PC-9 (cell line): ENCODE measurements around the gene CDH12. TPM values are rescaled to one million over a fixed set of nuclear protein-coding genes. Genes with fewer than 3 reads are reported as not detected.
"Not testable (repeated sequence)": the region's sequence is repeated elsewhere in the genome, so short reads cannot be mapped to it uniquely, and the experiment has no call there.

Experiments
- BruUV-seq: library from RNA; stranded (reverse); fragments of 400-500 nt; replicated peaks from 2 replicates; lab custom pipeline; 2021; lab: Mats Ljungman, UMichigan
- CTCF ChIA-PET: fragments of 300-600 bp; sonication (Branson Sonifier 250); formaldehyde crosslinking; loops from one replicate; lab custom pipeline; 2022; ENCODE audit warnings: antibody characterized with exemption; lab: Charles Lee
- POLR2A ChIA-PET: fragments of 300-600 bp; sonication (Branson Sonifier 250); formaldehyde crosslinking; loops from one replicate; lab custom pipeline; 2022; ENCODE audit warnings: antibody characterized with exemption; ENCODE audit not compliant: unreplicated experiment; lab: Charles Lee
- DNase-seq, 2 experiments: peaks; one replicate each; pipeline versions ENCODE4 v3.0.0 to v3.0.0-alpha.2; 2015 to 2022; ENCODE audit warnings: mixed read lengths in 1 of 2
- H2AFZ ChIP-seq: fragments of 200-600 bp; sonication (generic); 2 replicates; pipeline ENCODE4 v1.8.1; 2017; ENCODE audit warnings: antibody characterized with exemption
- H3F3A ChIP-seq: fragments of 200-600 bp; sonication (generic); 2 replicates; pipeline ENCODE4 v1.8.1; 2017; ENCODE audit warnings: antibody characterized with exemption, mild to moderate bottlenecking, low read depth; ENCODE audit not compliant: insufficient read depth
- H3K27ac ChIP-seq: fragments of 200-600 bp; sonication (generic); 2 replicates; pipeline ENCODE4 v1.6.1; 2016; ENCODE audit warnings: mixed run types
- H3K27me3 ChIP-seq: fragments of 200-600 bp; sonication (generic); 2 replicates; pipeline ENCODE4 v1.6.1; 2016; ENCODE audit warnings: low read depth, mixed run types; ENCODE audit not compliant: insufficient read depth
- H3K36me3 ChIP-seq: fragments of 200-600 bp; sonication (generic); 2 replicates; pipeline ENCODE4 v1.6.1; 2016; ENCODE audit warnings: low read depth, mixed run types
- H3K4me1 ChIP-seq: fragments of 200-600 bp; sonication (generic); replicated peaks from 2 replicates; pipeline ENCODE4 v1.6.1; 2016; ENCODE audit warnings: mixed run types; ENCODE audit not compliant: insufficient read depth
- H3K4me2 ChIP-seq: fragments of 200-600 bp; sonication (generic); 2 replicates; pipeline ENCODE4 v1.6.1; 2017; ENCODE audit warnings: mixed run types
- H3K4me3 ChIP-seq: fragments of 200-600 bp; sonication (generic); 2 replicates; pipeline ENCODE4 v1.6.1; 2016; ENCODE audit warnings: mixed run types
- H3K79me2 ChIP-seq: fragments of 200-600 bp; sonication (generic); 2 replicates; pipeline ENCODE4 v1.6.1; 2017; ENCODE audit warnings: low read depth, mixed run types
- H3K9me2 ChIP-seq: fragments of 200-600 bp; sonication (generic); 2 replicates; pipeline ENCODE4 v1.8.1; 2017; ENCODE audit warnings: mild to moderate bottlenecking; ENCODE audit not compliant: insufficient read depth
- H3K9me3 ChIP-seq: fragments of 200-600 bp; sonication (generic); 2 replicates; pipeline ENCODE4 v1.8.1; 2016; ENCODE audit warnings: low read depth; ENCODE audit not compliant: insufficient read depth
- H4K20me1 ChIP-seq: fragments of 200-600 bp; sonication (generic); 2 replicates; pipeline ENCODE4 v1.8.1; 2017; ENCODE audit not compliant: insufficient read depth
- EZH2 ChIP-seq: fragments of 200-600 bp; sonication (generic); IDR thresholded peaks from 2 replicates; pipeline ENCODE4 v1.8.0; 2017; ENCODE audit warnings: antibody characterized with exemption, low read depth
- intact Hi-C: fragments of 100-400 bp; cut with micrococcal nuclease; formaldehyde crosslinking; loops from one replicate; pipeline ENCODE4 v1.10.0; 2022; ENCODE audit not compliant: unreplicated experiment
- total RNA-seq: library from RNA; stranded (reverse); gene quantifications from 2 replicates; pipeline ENCODE4 v1.2.3, GENCODE V29; 2021
- TF ChIP-seq, protein P1 (sequence below): fragments of 200-600 bp; sonication (generic); conservative IDR thresholded peaks from 2 replicates; pipeline ENCODE4 v1.6.1; 2017; ENCODE audit warnings: mixed run types, antibody characterized with exemption, mild to moderate bottlenecking, moderate library complexity

The CDH12 gene
- total RNA-seq, 1 experiment from 2014 or later, result not detected

DNA sequence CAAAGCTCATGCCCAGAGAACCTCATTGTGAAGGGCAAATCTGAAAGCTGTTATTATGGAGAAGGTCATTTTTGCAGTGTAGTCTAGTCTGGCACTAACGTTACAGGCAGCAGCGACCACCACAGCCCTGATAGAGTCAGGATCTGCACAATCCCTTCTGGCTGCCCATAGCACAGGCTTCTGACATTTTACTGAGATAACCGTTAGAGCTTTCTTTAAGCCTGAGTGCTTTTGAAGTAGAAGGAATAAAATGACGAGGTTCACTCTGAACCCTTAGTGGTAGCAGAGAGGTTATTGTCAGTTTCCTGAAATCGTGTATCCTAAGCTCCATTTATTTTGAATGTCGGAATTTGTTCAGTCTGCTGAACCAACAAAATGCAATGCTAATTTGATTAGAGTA lies 505.1 kb downstream of the CDH12 start:
- Histone ChIP-seq H3K9me3 (no peaks in the 10 kb centered on the region), H3K27me3 (no peaks in the 10 kb centered on the region), H3K79me2 (no peaks in the 10 kb centered on the region), H3K9me2 (no peaks in the 10 kb centered on the region), H3K4me3 (no peak overlapping the region), H4K20me1 (no peaks in the 10 kb centered on the region), H3K36me3 (no peaks in the 10 kb centered on the region), H2AFZ (no peak overlapping the region), H3K4me1 (no peaks in the 10 kb centered on the region), H3F3A (no peaks in the 10 kb centered on the region), H3K4me2 (no peak overlapping the region), H3K27ac (no peak overlapping the region)
- ChIA-PET POLR2A (no interaction called here), CTCF (no interaction called here)
- TF ChIP-seq, protein P1, sequence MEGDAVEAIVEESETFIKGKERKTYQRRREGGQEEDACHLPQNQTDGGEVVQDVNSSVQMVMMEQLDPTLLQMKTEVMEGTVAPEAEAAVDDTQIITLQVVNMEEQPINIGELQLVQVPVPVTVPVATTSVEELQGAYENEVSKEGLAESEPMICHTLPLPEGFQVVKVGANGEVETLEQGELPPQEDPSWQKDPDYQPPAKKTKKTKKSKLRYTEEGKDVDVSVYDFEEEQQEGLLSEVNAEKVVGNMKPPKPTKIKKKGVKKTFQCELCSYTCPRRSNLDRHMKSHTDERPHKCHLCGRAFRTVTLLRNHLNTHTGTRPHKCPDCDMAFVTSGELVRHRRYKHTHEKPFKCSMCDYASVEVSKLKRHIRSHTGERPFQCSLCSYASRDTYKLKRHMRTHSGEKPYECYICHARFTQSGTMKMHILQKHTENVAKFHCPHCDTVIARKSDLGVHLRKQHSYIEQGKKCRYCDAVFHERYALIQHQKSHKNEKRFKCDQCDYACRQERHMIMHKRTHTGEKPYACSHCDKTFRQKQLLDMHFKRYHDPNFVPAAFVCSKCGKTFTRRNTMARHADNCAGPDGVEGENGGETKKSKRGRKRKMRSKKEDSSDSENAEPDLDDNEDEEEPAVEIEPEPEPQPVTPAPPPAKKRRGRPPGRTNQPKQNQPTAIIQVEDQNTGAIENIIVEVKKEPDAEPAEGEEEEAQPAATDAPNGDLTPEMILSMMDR, result no peak
- TF ChIP-seq EZH2, result no peak
- no TSS peak for BruUV-seq
- intact Hi-C loops, result no loop called here
- DNase-seq, result no peak

DNA sequence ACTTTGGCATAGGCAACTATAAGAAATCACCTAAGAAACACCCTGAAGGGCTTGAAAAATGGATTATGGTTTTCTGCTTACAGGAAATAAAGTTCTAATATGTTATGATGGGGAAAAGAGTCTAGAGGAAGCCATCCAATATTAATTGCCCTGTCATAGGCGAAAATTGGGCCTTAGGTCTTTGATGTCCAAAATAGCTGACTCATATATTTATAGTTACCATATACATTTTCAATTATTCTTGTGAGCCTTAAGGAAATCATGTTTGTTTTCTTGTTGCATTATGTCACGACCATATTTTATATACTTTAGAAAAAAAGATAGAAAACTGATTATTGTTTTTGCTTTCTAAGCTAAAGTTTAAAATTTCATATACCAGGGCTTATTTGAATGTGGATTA lies 509.1 kb downstream of the CDH12 start:
- Histone ChIP-seq H3K4me2 (no peak overlapping the region), H2AFZ (no peak overlapping the region), H3K4me1 (no peaks in the 10 kb centered on the region), H3K4me3 (no peak overlapping the region), H3K9me2 (no peaks in the 10 kb centered on the region), H3K9me3 (no peaks in the 10 kb centered on the region), H3K27ac (no peak overlapping the region), H4K20me1 (no peaks in the 10 kb centered on the region), H3K36me3 (no peaks in the 10 kb centered on the region), H3K79me2 (no peaks in the 10 kb centered on the region), H3F3A (no peaks in the 10 kb centered on the region), H3K27me3 (no peaks in the 10 kb centered on the region)
- no TSS peak for BruUV-seq
- intact Hi-C loops, result no loop called here
- no peak for DNase-seq
- POLR2A ChIA-PET, result no interaction called here
- CTCF ChIA-PET, result no interaction called here
- TF ChIP-seq, protein P1, result no peak
- no peak for TF ChIP-seq EZH2

DNA sequence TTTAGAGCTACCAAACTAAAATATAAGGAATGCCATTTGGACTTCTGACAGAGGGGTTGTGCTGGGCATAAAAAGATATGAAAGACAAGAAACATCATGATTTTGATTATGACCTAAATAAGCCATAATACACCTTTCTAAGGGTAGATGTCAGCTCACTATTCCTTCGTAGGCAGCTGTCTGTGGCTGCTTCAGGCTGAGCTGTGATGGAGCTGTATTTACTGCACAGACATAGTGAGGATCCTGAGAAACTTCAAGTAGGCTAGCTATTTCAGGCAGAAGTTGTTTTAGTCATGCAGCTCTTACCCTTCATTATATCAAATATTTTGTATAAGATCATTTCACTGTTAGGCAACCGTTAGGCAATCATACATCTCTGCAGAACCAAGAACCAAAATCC lies 511.7 kb downstream of the CDH12 start:
- Histone ChIP-seq H3K4me2 (no peak overlapping the region), H3K4me1 (no peaks in the 10 kb centered on the region), H3K9me3 (no peaks in the 10 kb centered on the region), H3K9me2 (no peaks in the 10 kb centered on the region), H3K79me2 (no peaks in the 10 kb centered on the region), H2AFZ (no peak overlapping the region), H3K36me3 (no peaks in the 10 kb centered on the region), H3K4me3 (no peak overlapping the region), H3F3A (no peaks in the 10 kb centered on the region), H4K20me1 (no peaks in the 10 kb centered on the region), H3K27ac (no peak overlapping the region), H3K27me3 (no peaks in the 10 kb centered on the region)
- intact Hi-C loops, result no loop called here
- no TSS peak for BruUV-seq
- TF ChIP-seq, protein P1, result no peak
- no peak for TF ChIP-seq EZH2
- POLR2A ChIA-PET, result interaction anchor here (0.6 kb wide), 2 partner anchors 9 to 134 kb away, joined by 3 read pairs; no protein-coding TSS in a partner anchor
- DNase-seq, result no peak
- CTCF ChIA-PET, result no interaction called here

DNA sequence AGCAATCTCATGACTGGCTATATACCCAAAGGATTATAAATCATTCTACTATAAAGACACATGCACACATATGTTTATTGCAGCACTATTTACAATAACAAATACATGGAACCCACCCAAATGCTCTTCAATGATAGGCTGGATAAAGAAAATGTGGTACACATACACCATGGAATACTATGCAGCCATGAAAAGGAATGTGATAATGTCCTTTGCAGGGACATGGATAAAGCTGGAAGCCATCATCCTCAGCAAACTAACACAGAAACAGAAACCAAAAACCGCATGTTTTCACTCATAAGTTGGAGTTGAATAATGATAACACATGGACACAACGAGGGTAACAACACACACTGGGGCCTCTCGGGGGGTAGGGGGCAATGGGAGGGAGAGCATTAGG lies 520.2 kb downstream of the CDH12 start:
- BruUV-seq, POLR2A ChIA-PET: not testable (repeated sequence)

More for the DNA sequence above, 520.2 kb downstream of the CDH12 start:
- H4K20me1 ChIP-seq, H3K27ac ChIP-seq, intact Hi-C loops, DNase-seq, H3K9me3 ChIP-seq, H3F3A ChIP-seq, H3K4me3 ChIP-seq, H3K36me3 ChIP-seq, H3K4me1 ChIP-seq, H2AFZ ChIP-seq, H3K79me2 ChIP-seq, CTCF ChIA-PET, H3K27me3 ChIP-seq, H3K4me2 ChIP-seq, H3K9me2 ChIP-seq: not testable (repeated sequence)
